Panc1 (cell line): ENCODE measurements around the gene TMEM131. TPM values are rescaled to one million over a fixed set of nuclear protein-coding genes. Genes with fewer than 3 reads are reported as not detected.
"Not testable (repeated sequence)": the region's sequence is repeated elsewhere in the genome, so short reads cannot be mapped to it uniquely, and the experiment has no call there.

Source experiments
- ATAC-seq: fragments of 200-7000 bp; cut with Tn5 transposase; 2 replicates; pipeline ENCODE4 v1.9.1; 2020; ENCODE audit warnings: mild to moderate bottlenecking, moderate library complexity
- BruUV-seq: library from RNA; stranded (reverse); fragments of 400-500 nt; replicated peaks from 2 replicates; lab custom pipeline; 2021; lab: Mats Ljungman, UMichigan
- CTCF ChIA-PET: fragments of 300-600 bp; sonication (Branson Sonifier 250); formaldehyde crosslinking; loops from one replicate; lab custom pipeline; 2022; ENCODE audit warnings: antibody characterized with exemption; lab: Charles Lee
- POLR2A ChIA-PET: fragments of 300-600 bp; sonication (Branson Sonifier 250); formaldehyde crosslinking; loops from one replicate; lab custom pipeline; 2022; ENCODE audit warnings: antibody characterized with exemption; lab: Charles Lee
- DNase-seq: peaks from one replicate; pipeline ENCODE4 v3.0.0-alpha.2; 2010; ENCODE audit warnings: low read depth, low spot score
- H3K27ac ChIP-seq: 2 replicates; pipeline ENCODE4 v1.5.1; 2011; ENCODE audit warnings: mild to moderate bottlenecking, low read length, inconsistent platforms
- H3K27me3 ChIP-seq: fragments of 200-500 bp; sonication (Bioruptor generic); 2 replicates; pipeline ENCODE4 v1.6.0; 2014; ENCODE audit warnings: low read length, inconsistent platforms; ENCODE audit not compliant: control insufficient read depth, insufficient read depth
- H3K36me3 ChIP-seq: fragments of 200-500 bp; sonication (Bioruptor generic); 2 replicates; pipeline ENCODE4 v1.5.1; 2014; ENCODE audit warnings: inconsistent platforms, mild to moderate bottlenecking, low read length, moderate library complexity; ENCODE audit not compliant: control insufficient read depth, insufficient read depth
- H3K4me1 ChIP-seq: 2 replicates; pipeline ENCODE4 v1.5.1; 2011; ENCODE audit warnings: inconsistent platforms, mild to moderate bottlenecking, low read length, moderate library complexity; ENCODE audit not compliant: control insufficient read depth, insufficient read depth
- H3K4me3 ChIP-seq, 2 experiments: 2 replicates each; pipeline ENCODE4 v1.5.1; 2011 to 2012; ENCODE audit warnings: low read depth in 2 of 2, low read length in 2 of 2, mild to moderate bottlenecking in 2 of 2, inconsistent platforms in 1 of 2, moderate library complexity in 1 of 2
- H3K9me3 ChIP-seq: fragments of 200-500 bp; sonication (Bioruptor generic); 2 replicates; pipeline ENCODE4 v1.5.1; 2014; ENCODE audit warnings: low read depth, mild to moderate bottlenecking, inconsistent platforms, low read length, moderate library complexity; ENCODE audit not compliant: control insufficient read depth, insufficient read depth
- POLR2AphosphoS5 ChIP-seq: IDR thresholded peaks from 2 replicates; pipeline ENCODE4 v1.6.1; 2012; ENCODE audit warnings: mild to moderate bottlenecking, low read depth, low read length, moderate library complexity
- REST ChIP-seq, 2 experiments: IDR thresholded peaks; 2 replicates each; pipeline ENCODE4 v1.6.1; 2011 to 2012; ENCODE audit warnings: low read depth in 2 of 2, control low read depth in 1 of 2, low read length in 1 of 2, mild to moderate bottlenecking in 1 of 2, moderate library complexity in 1 of 2; ENCODE audit not compliant: insufficient read depth in 1 of 2
- SIN3A ChIP-seq: IDR thresholded peaks from 2 replicates; pipeline ENCODE4 v1.6.1; 2012; ENCODE audit warnings: low read depth, mild to moderate bottlenecking, low read length, moderate library complexity, borderline replicate concordance; ENCODE audit not compliant: insufficient read depth
- TCF7L2 ChIP-seq: IDR thresholded peaks from 2 replicates; pipeline ENCODE4 v1.6.1; 2011; ENCODE audit warnings: mild to moderate bottlenecking, low read depth, low read length, inconsistent platforms
- in situ Hi-C: cut with HindIII; loops from 2 replicates; pipeline ENCODE4 v1.10.0; 2016; ENCODE audit warnings: low sequenced_read_pairs, low pct_unique_long_range_greater_than_20kb
- intact Hi-C: fragments of 100-400 bp; cut with micrococcal nuclease; formaldehyde crosslinking; loops from one replicate; pipeline ENCODE4 v1.10.0; 2022; ENCODE audit not compliant: unreplicated experiment
- total RNA-seq: library from RNA; stranded (reverse); gene quantifications from one replicate; pipeline ENCODE4 v1.2.1, GENCODE V29; 2021; ENCODE audit not compliant: unreplicated experiment
- TF ChIP-seq, protein P1 (sequence below): fragments of 450-650 bp; IDR thresholded peaks from 2 replicates; pipeline ENCODE4 v1.5.1; 2017; ENCODE audit warnings: mild to moderate bottlenecking

TMEM131 gene
- total RNA-seq, 1 experiment from 2014 or later = 43.4 TPM

- POLR2A ChIA-PET = no interaction called here
- Histone ChIP-seq H3K27ac (no peak overlapping the region), H3K36me3 (no peaks in the 10 kb centered on the region), H3K4me1 (no peaks in the 10 kb centered on the region), H3K4me3 (no peak overlapping the region), H3K27me3 (no peaks in the 10 kb centered on the region), H3K9me3 (no peaks in the 10 kb centered on the region)
- ATAC-seq (no peak), DNase-seq (no peak)
- CTCF ChIA-PET = no interaction called here
- BruUV-seq = no TSS peak
- intact Hi-C loops (no loop called here), in situ Hi-C loops (no loop called here)
- no peak for TF ChIP-seq REST (IDR thresholded peaks at IDR 0.05; ENCODE audit: insufficient read depth in 1 of 2, low read depth in 2 of 2, low read length in 1 of 2)
- no peak for TF ChIP-seq SIN3A
- TF ChIP-seq, protein P1, sequence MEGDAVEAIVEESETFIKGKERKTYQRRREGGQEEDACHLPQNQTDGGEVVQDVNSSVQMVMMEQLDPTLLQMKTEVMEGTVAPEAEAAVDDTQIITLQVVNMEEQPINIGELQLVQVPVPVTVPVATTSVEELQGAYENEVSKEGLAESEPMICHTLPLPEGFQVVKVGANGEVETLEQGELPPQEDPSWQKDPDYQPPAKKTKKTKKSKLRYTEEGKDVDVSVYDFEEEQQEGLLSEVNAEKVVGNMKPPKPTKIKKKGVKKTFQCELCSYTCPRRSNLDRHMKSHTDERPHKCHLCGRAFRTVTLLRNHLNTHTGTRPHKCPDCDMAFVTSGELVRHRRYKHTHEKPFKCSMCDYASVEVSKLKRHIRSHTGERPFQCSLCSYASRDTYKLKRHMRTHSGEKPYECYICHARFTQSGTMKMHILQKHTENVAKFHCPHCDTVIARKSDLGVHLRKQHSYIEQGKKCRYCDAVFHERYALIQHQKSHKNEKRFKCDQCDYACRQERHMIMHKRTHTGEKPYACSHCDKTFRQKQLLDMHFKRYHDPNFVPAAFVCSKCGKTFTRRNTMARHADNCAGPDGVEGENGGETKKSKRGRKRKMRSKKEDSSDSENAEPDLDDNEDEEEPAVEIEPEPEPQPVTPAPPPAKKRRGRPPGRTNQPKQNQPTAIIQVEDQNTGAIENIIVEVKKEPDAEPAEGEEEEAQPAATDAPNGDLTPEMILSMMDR = no peak
Observed at GRCh38 chr2:97848306-97848705, 147.4 kb downstream of the TMEM131 start.

GRCh38 chr2:97846716-97847115, 149.0 kb downstream of the TMEM131 start:
- H3K27me3 ChIP-seq, intact Hi-C loops, H3K9me3 ChIP-seq, in situ Hi-C loops, H3K4me3 ChIP-seq, POLR2A ChIA-PET, DNase-seq, CTCF ChIA-PET, ATAC-seq, H3K4me1 ChIP-seq, H3K27ac ChIP-seq, BruUV-seq, H3K36me3 ChIP-seq: not testable (repeated sequence)

- in situ Hi-C loops = no loop called here
- ATAC-seq = no peak
- no peak overlapping the region for H3K27ac ChIP-seq
- DNase-seq = no peak
- H3K4me1 ChIP-seq = no peaks in the 10 kb centered on the region
- no TSS peak for BruUV-seq
- H3K36me3 ChIP-seq = no peaks in the 10 kb centered on the region
- TF ChIP-seq POLR2AphosphoS5 = no peak
- no peak for TF ChIP-seq TCF7L2
- TF ChIP-seq SIN3A = no peak
- TF ChIP-seq, protein P1 = no peak
- TF ChIP-seq REST (IDR thresholded peaks at IDR 0.05; ENCODE audit: insufficient read depth in 1 of 2, low read depth in 2 of 2, low read length in 1 of 2) = no peak
- intact Hi-C loops = no loop called here
- H3K27me3 ChIP-seq = no peaks in the 10 kb centered on the region
- H3K9me3 ChIP-seq = no peaks in the 10 kb centered on the region
- ChIA-PET CTCF (no interaction called here), POLR2A (no interaction called here)
- no peak overlapping the region for H3K4me3 ChIP-seq
Observed at GRCh38 chr2:97845818-97846217, 149.9 kb downstream of the TMEM131 start.
